K562 (cell line): ENCODE measurements around the gene AARSD1. TPM values are rescaled to one million over a fixed set of nuclear protein-coding genes. Genes with fewer than 3 reads are reported as not detected.

Experiments
- ATAC-seq: fragments of 200-7000 bp; cut with Tn5 transposase; 3 replicates; pipeline ENCODE4 v1.9.1; 2020; ENCODE audit warnings: moderate library complexity
- BruUV-seq: library from RNA; stranded (reverse); fragments of 400-500 nt; replicated peaks from 2 replicates; lab custom pipeline; 2021; lab: Mats Ljungman, UMichigan
- CTCF ChIA-PET: fragments of 300-600 bp; formaldehyde crosslinking; extraction: SDS; loops from one replicate; lab custom pipeline; 2021; ENCODE audit warnings: low intra/inter-chr PET ratio; lab: Yijun Ruan, JAX
- POLR2A ChIA-PET: fragments of 300-600, 350-650 bp; sonication (Branson Sonifier 250); formaldehyde crosslinking; extraction: SDS; loops from one replicate; lab custom pipeline; 2021; ENCODE audit warnings: antibody characterized with exemption, inconsistent platforms; lab: Yijun Ruan, JAX
- DNase-seq, 4 experiments: peaks; one replicate each; pipeline versions ENCODE4 v3.0.0 to v3.0.0-alpha.2; 2011 to 2018; ENCODE audit warnings: low spot score in 3 of 4, mixed read lengths in 3 of 4; ENCODE audit errors: extremely low read depth in 1 of 4
- FAIRE-seq: peaks from 2 replicates; lab custom pipeline; 2011; peaks lifted over from hg19 to GRCh38; lab: Jason Lieb, UNC
- H2AFZ ChIP-seq: 2 replicates; pipeline ENCODE4 v1.6.0; 2011; ENCODE audit warnings: low read depth, low read length, control low read depth, inconsistent platforms
- H3K27ac ChIP-seq: fragments of 200-600 bp; 3 replicates; pipeline ENCODE4 v1.8.0; 2011; ENCODE audit warnings: low read depth, mild to moderate bottlenecking, control low read depth, inconsistent platforms, low read length, moderate library complexity, mixed read lengths; ENCODE audit errors: extremely low read depth
- H3K27me3 ChIP-seq, 2 experiments: fragments of 300-600 bp in 1 of 2; 2 replicates in 1 of 2; 3 replicates in 1 of 2; pipeline versions ENCODE4 v1.6.0 to v1.8.0; 2011; ENCODE audit warnings: inconsistent platforms in 2 of 2, low read length in 2 of 2, mild to moderate bottlenecking in 1 of 2, mixed read lengths in 1 of 2, moderate library complexity in 1 of 2; ENCODE audit not compliant: control insufficient read depth in 2 of 2, insufficient read depth in 2 of 2
- H3K36me3 ChIP-seq: fragments of 300-600 bp; 3 replicates; pipeline ENCODE4 v1.8.0; 2011; ENCODE audit warnings: mild to moderate bottlenecking, low read length, inconsistent platforms; ENCODE audit not compliant: control insufficient read depth, insufficient read depth
- H3K4me1 ChIP-seq, 2 experiments: fragments of 200-600 bp in 1 of 2; replicated peaks in 1 of 2; 2 replicates in 1 of 2; 3 replicates in 1 of 2; pipeline versions ENCODE4 v1.5.1 to v1.8.0; 2011; ENCODE audit warnings: inconsistent platforms in 2 of 2, low read length in 2 of 2, mild to moderate bottlenecking in 1 of 2, mixed read lengths in 1 of 2, moderate library complexity in 1 of 2; ENCODE audit not compliant: control insufficient read depth in 2 of 2, insufficient read depth in 2 of 2
- H3K4me2 ChIP-seq: 2 replicates; pipeline ENCODE4 v1.6.1; 2011; ENCODE audit warnings: low read length, control low read depth, inconsistent platforms, mixed read lengths; ENCODE audit not compliant: insufficient read depth
- H3K4me3 ChIP-seq: fragments of 200-600 bp; sonication (generic), shearing (Covaris generic); 2 replicates; pipeline ENCODE4 v1.5.1; 2016; ENCODE audit warnings: control low read depth, inconsistent platforms
- H3K79me2 ChIP-seq: fragments of 200-600 bp; 3 replicates; pipeline ENCODE4 v1.8.0; 2011; ENCODE audit warnings: low read length, inconsistent platforms; ENCODE audit not compliant: control insufficient read depth, insufficient read depth
- H3K9ac ChIP-seq, 2 experiments: 2 replicates each; pipeline versions ENCODE4 v1.6.0 to v1.6.1; 2011; ENCODE audit warnings: low read depth in 2 of 2, low read length in 2 of 2, control low read depth in 1 of 2, inconsistent platforms in 1 of 2, mild to moderate bottlenecking in 1 of 2, mixed read lengths in 1 of 2; ENCODE audit not compliant: insufficient read depth in 1 of 2
- H3K9me1 ChIP-seq: one replicate; pipeline ENCODE4 v1.6.0; 2011; ENCODE audit warnings: inconsistent platforms, mild to moderate bottlenecking, low read length, moderate library complexity; ENCODE audit not compliant: control insufficient read depth, insufficient read depth
- H3K9me3 ChIP-seq: replicated peaks from 2 replicates; pipeline ENCODE4 v1.5.1; 2011; ENCODE audit warnings: low read depth, low read length, inconsistent platforms; ENCODE audit not compliant: control insufficient read depth, insufficient read depth
- H4K20me1 ChIP-seq: replicated peaks from 2 replicates; pipeline ENCODE4 v1.6.1; 2011; ENCODE audit warnings: low read length, inconsistent platforms, mixed read lengths; ENCODE audit not compliant: control insufficient read depth, insufficient read depth
- CHCHD3 ChIP-seq: fragments of 250-450 bp; sonication (Bioruptor Pico); IDR thresholded peaks from 2 replicates; pipeline ENCODE4 v2.1.2; 2022; ENCODE audit warnings: mild to moderate bottlenecking
- CHD4 ChIP-seq: fragments of 200-600 bp; sonication (generic); IDR thresholded peaks from 3 replicates; pipeline ENCODE4 v1.6.1; 2012; ENCODE audit warnings: low read depth, mild to moderate bottlenecking, mixed read lengths, low read length, inconsistent platforms; ENCODE audit not compliant: insufficient read depth, insufficient replicate concordance, poor library complexity, severe bottlenecking
- GTF2E2 ChIP-seq: fragments of 200-800 bp; sonication (Bioruptor generic); IDR thresholded peaks from 2 replicates; pipeline ENCODE4 v1.6.1; 2016; ENCODE audit warnings: missing genetic modification characterization, missing compliant biosample characterization
- ZKSCAN1 ChIP-seq: fragments of 150-350 bp; IDR thresholded peaks from 2 replicates; pipeline ENCODE4 v1.6.1; 2016; ENCODE audit warnings: low read depth, low read length
- WGBS: fragments of 100-300 bp; shearing (Covaris generic); methylation state at CpG from one replicate; pipeline ENCODE4 v1.1.6; 2016; ENCODE audit warnings: low coverage, mixed read lengths; ENCODE audit not compliant: insufficient coverage; ENCODE audit errors: missing lambda C conversion rate; 5-methylcytosine and 5-hydroxymethylcytosine counted together
- in situ Hi-C: fragments of 300-500 bp; cut with MboI; formaldehyde crosslinking; loops from 4 replicates; pipeline ENCODE4 v1.15.0; 2018; ENCODE audit warnings: inconsistent platforms, mixed read lengths
- intact Hi-C: fragments of 100-400 bp; cut with micrococcal nuclease; formaldehyde crosslinking; loops from 2 replicates; pipeline ENCODE4 v1.14.2; 2022
- polyA plus RNA-seq, 8 experiments: library from polyadenylated mRNA; depleted of rRNA in 4 of 8; stranded (reverse) in 5 of 8; unstranded in 3 of 8; fragments of >200 nt; fragmentation: Nextera tagmentation in 2 of 8; fragmentation: Illumina TruSeq in 1 of 8; extraction: Ambion mirVana in 2 of 8; extraction: Trizol in 1 of 8; gene quantifications; 2 replicates each; pipeline versions ENCODE4 v1.2.1 to v1.2.3, GENCODE V29; 2011 to 2014; ENCODE audit warnings: inconsistent platforms in 1 of 8, missing spikeins in 1 of 8
- total RNA-seq, 7 experiments: library from RNA; depleted of rRNA in 6 of 7; stranded (reverse); fragments of >200 nt in 6 of 7; fragmentation: Illumina TruSeq in 2 of 7; extraction: Trizol in 2 of 7; gene quantifications; 2 replicates each; pipeline versions ENCODE4 v1.2.1 to v1.2.3, GENCODE V29; 2011 to 2021; ENCODE audit warnings: low replicate concordance in 1 of 7
- TF ChIP-seq, protein P1 (sequence below): fragments of 200-600 bp; sonication (generic); IDR thresholded peaks from one replicate; pipeline ENCODE4 v1.6.1; 2012; ENCODE audit warnings: mild to moderate bottlenecking, low read depth, low read length, inconsistent platforms
- TF ChIP-seq, protein P2 (sequence below): fragments of 250-450 bp; sonication (Bioruptor Pico); IDR thresholded peaks from 2 replicates; pipeline ENCODE4 v1.8.0; 2022; ENCODE audit warnings: inconsistent platforms

Gene AARSD1
- total and polyA plus RNA-seq, 9 of the 15 experiments (the other 6 are each of a cell fraction or from before 2014, with no cell fraction given): 51.7 to 98.5 (median 68.6) TPM

DNA sequence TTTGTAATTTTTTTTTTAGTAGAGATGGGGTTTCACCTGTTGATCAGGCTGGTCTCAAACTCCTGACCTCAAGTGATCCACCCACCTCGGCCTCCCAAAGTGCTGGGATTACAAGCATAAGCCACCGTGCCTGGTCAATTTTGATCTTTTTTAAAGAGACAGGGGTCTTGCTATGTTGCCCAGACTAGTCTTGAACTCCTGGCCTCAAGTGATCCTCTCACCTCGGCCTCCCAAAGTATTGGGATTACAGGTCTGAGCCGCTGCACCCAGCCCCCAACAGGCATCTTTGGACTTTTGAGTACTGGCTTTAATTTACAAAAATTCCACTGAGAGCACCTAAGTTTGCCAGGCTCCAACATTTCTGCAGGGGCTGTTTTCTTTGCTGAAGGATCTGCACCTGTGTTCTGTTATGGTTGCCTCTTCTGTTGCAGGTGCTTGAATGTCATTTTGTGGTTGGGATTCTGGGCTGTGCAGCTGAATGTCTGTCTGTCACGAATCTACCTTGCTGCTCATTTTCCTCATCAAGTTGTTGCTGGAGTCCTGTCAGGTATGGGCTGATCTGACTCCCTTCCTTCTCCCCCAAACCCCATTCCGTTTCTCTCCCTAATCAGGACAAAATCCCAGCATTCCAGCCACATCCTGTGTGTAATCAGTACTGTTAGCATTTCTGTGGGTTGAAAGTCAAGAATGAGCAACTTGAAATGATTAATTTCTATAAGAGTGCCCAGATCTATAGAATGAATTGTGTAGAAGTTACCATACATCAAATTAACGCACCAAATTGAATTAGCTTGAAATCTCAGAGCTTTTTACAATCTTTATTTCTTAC lies 55.2 kb downstream of the AARSD1 start:
- intact Hi-C loops (no loop called here), in situ Hi-C loops (no loop called here)
- H4K20me1 ChIP-seq: no peaks in the 10 kb centered on the region
- H3K9me1 ChIP-seq: no peaks in the 10 kb centered on the region
- H3K4me3 ChIP-seq: no peak overlapping the region
- H3K27me3 ChIP-seq: peaks cover 42 to 49% of the 10 kb centered on the region in 2 experiments
- WGBS: 4% methylated on average over 7 of the region's 7 CpGs
- H3K36me3 ChIP-seq: no peaks in the 10 kb centered on the region
- H3K9me3 ChIP-seq: no peaks in the 10 kb centered on the region
- no peak overlapping the region for H3K4me2 ChIP-seq
- no peaks in the 10 kb centered on the region for H3K79me2 ChIP-seq
- CTCF ChIA-PET: no interaction called here
- no peak for FAIRE-seq
- no peak overlapping the region for H3K27ac ChIP-seq
- H3K4me1 ChIP-seq: no peaks in the 10 kb centered on the region
- BruUV-seq: no TSS peak
- POLR2A ChIA-PET: interaction anchor here (0.6 to 0.7 kb wide), 3 partner anchors 14 to 46 kb away, joined by 3 to 4 read pairs (median 3); no protein-coding TSS in a partner anchor
- DNase-seq: no peak
- H2AFZ ChIP-seq: no peak overlapping the region
- H3K9ac ChIP-seq: no peak overlapping the region
- ATAC-seq: no peak
- TF ChIP-seq, protein P1, sequence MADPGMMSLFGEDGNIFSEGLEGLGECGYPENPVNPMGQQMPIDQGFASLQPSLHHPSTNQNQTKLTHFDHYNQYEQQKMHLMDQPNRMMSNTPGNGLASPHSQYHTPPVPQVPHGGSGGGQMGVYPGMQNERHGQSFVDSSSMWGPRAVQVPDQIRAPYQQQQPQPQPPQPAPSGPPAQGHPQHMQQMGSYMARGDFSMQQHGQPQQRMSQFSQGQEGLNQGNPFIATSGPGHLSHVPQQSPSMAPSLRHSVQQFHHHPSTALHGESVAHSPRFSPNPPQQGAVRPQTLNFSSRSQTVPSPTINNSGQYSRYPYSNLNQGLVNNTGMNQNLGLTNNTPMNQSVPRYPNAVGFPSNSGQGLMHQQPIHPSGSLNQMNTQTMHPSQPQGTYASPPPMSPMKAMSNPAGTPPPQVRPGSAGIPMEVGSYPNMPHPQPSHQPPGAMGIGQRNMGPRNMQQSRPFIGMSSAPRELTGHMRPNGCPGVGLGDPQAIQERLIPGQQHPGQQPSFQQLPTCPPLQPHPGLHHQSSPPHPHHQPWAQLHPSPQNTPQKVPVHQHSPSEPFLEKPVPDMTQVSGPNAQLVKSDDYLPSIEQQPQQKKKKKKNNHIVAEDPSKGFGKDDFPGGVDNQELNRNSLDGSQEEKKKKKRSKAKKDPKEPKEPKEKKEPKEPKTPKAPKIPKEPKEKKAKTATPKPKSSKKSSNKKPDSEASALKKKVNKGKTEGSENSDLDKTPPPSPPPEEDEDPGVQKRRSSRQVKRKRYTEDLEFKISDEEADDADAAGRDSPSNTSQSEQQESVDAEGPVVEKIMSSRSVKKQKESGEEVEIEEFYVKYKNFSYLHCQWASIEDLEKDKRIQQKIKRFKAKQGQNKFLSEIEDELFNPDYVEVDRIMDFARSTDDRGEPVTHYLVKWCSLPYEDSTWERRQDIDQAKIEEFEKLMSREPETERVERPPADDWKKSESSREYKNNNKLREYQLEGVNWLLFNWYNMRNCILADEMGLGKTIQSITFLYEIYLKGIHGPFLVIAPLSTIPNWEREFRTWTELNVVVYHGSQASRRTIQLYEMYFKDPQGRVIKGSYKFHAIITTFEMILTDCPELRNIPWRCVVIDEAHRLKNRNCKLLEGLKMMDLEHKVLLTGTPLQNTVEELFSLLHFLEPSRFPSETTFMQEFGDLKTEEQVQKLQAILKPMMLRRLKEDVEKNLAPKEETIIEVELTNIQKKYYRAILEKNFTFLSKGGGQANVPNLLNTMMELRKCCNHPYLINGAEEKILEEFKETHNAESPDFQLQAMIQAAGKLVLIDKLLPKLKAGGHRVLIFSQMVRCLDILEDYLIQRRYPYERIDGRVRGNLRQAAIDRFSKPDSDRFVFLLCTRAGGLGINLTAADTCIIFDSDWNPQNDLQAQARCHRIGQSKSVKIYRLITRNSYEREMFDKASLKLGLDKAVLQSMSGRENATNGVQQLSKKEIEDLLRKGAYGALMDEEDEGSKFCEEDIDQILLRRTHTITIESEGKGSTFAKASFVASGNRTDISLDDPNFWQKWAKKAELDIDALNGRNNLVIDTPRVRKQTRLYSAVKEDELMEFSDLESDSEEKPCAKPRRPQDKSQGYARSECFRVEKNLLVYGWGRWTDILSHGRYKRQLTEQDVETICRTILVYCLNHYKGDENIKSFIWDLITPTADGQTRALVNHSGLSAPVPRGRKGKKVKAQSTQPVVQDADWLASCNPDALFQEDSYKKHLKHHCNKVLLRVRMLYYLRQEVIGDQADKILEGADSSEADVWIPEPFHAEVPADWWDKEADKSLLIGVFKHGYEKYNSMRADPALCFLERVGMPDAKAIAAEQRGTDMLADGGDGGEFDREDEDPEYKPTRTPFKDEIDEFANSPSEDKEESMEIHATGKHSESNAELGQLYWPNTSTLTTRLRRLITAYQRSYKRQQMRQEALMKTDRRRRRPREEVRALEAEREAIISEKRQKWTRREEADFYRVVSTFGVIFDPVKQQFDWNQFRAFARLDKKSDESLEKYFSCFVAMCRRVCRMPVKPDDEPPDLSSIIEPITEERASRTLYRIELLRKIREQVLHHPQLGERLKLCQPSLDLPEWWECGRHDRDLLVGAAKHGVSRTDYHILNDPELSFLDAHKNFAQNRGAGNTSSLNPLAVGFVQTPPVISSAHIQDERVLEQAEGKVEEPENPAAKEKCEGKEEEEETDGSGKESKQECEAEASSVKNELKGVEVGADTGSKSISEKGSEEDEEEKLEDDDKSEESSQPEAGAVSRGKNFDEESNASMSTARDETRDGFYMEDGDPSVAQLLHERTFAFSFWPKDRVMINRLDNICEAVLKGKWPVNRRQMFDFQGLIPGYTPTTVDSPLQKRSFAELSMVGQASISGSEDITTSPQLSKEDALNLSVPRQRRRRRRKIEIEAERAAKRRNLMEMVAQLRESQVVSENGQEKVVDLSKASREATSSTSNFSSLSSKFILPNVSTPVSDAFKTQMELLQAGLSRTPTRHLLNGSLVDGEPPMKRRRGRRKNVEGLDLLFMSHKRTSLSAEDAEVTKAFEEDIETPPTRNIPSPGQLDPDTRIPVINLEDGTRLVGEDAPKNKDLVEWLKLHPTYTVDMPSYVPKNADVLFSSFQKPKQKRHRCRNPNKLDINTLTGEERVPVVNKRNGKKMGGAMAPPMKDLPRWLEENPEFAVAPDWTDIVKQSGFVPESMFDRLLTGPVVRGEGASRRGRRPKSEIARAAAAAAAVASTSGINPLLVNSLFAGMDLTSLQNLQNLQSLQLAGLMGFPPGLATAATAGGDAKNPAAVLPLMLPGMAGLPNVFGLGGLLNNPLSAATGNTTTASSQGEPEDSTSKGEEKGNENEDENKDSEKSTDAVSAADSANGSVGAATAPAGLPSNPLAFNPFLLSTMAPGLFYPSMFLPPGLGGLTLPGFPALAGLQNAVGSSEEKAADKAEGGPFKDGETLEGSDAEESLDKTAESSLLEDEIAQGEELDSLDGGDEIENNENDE: no peak
- TF ChIP-seq GTF2E2 (tag) (no peak), ZKSCAN1 (no peak), CHCHD3 (CRISPR knock-in tag) (no peak), CHD4 (no peak)
- TF ChIP-seq, protein P2, sequence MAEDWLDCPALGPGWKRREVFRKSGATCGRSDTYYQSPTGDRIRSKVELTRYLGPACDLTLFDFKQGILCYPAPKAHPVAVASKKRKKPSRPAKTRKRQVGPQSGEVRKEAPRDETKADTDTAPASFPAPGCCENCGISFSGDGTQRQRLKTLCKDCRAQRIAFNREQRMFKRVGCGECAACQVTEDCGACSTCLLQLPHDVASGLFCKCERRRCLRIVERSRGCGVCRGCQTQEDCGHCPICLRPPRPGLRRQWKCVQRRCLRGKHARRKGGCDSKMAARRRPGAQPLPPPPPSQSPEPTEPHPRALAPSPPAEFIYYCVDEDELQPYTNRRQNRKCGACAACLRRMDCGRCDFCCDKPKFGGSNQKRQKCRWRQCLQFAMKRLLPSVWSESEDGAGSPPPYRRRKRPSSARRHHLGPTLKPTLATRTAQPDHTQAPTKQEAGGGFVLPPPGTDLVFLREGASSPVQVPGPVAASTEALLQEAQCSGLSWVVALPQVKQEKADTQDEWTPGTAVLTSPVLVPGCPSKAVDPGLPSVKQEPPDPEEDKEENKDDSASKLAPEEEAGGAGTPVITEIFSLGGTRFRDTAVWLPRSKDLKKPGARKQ (CRISPR knock-in tag): no peak
